ENCODE measurements around the gene CELSR3. TPM values are rescaled to one million over a fixed set of nuclear protein-coding genes. Genes with fewer than 3 reads are reported as not detected.

Gene CELSR3
- total and polyA plus RNA-seq, 2 of the 4 experiments (the other 2 are of a cell fraction) = 0.18 to 0.63 TPM

- Histone ChIP-seq H3K27me3 (ENCODE audit: control insufficient read depth, insufficient read depth, low read length) (no peaks in the 10 kb centered on the region), H3K27ac (ENCODE audit: insufficient read depth, low read length) (no peak overlapping the region), H2AK9ac (replicated peaks; ENCODE audit: low read depth, low read length, poor library complexity) (peak overlapping the region; percentile 48), H2BK20ac (ENCODE audit: low read depth, low read length) (no peak overlapping the region), H3K36me3 (ENCODE audit: control insufficient read depth, insufficient read depth, low read length) (peaks cover 55% of the 10 kb centered on the region), H4K5ac (ENCODE audit: low read depth, low read length) (no peak overlapping the region), H2BK15ac (ENCODE audit: low read depth, low read length) (no peak overlapping the region), H4K91ac (ENCODE audit: insufficient read depth, low read depth, low read length) (no peak overlapping the region), H3K9me1 (ENCODE audit: insufficient read depth, low read length) (peaks cover 54% of the 10 kb centered on the region), H3K56ac (ENCODE audit: extremely low read depth, insufficient read depth, low read length) (no peak overlapping the region), H4K20me1 (ENCODE audit: insufficient read depth, low read length) (peaks cover 19% of the 10 kb centered on the region), H4K8ac (ENCODE audit: low read depth in 2 of 2, low read length in 2 of 2) (no peak overlapping the region), H3K18ac (ENCODE audit: low read depth, low read length) (no peak overlapping the region), H3K9me3 (ENCODE audit: control insufficient read depth, insufficient read depth, low read length) (no peaks in the 10 kb centered on the region), H2AK5ac (ENCODE audit: low read depth, low read length) (no peak overlapping the region), H3K4ac (ENCODE audit: low read depth, low read length) (no peak overlapping the region), H3K9ac (ENCODE audit: low read depth, low read length) (no peak overlapping the region), H3K23ac (ENCODE audit: low read depth, low read length) (no peak overlapping the region), H3K4me2 (ENCODE audit: low read depth, low read length) (no peak overlapping the region), H3K4me3 (ENCODE audit: insufficient read depth, low read depth, low read length) (no peak overlapping the region), H2BK5ac (ENCODE audit: low read depth, low read length, poor library complexity, severe bottlenecking) (no peak overlapping the region), H2AFZ (replicated peaks; ENCODE audit: low read length, poor library complexity) (no peak overlapping the region), H2BK120ac (ENCODE audit: low read depth, low read length) (no peak overlapping the region), H3K79me1 (ENCODE audit: low read depth in 1 of 2, low read length in 2 of 2) (peaks cover 20 to 70% of the 10 kb centered on the region in 2 experiments; a peak in 3 of 4 replicates), H3K14ac (replicated peaks; ENCODE audit: low read depth, low read length) (no peak overlapping the region), H3K4me1 (ENCODE audit: control insufficient read depth, insufficient read depth, low read length) (peaks cover 34% of the 10 kb centered on the region)
- no peak for TF ChIP-seq RAD21 (IDR thresholded peaks at IDR 0.05; ENCODE audit: low read length)
- TF ChIP-seq BHLHE40 (IDR thresholded peaks at IDR 0.05; ENCODE audit: low read depth, low read length) = no peak
- TF ChIP-seq CTCF (conservative IDR thresholded peaks at IDR 0.05; ENCODE audit: low read depth, low read length) = no peak
- no peak for TF ChIP-seq RFX5 (IDR thresholded peaks at IDR 0.05; ENCODE audit: low read depth, low read length)
- TF ChIP-seq NFE2L2 (IDR thresholded peaks at IDR 0.05; ENCODE audit: low read depth, low read length) = no peak
- TF ChIP-seq ELK1 (IDR thresholded peaks at IDR 0.05; ENCODE audit: borderline replicate concordance, low read depth, low read length) = no peak
- TF ChIP-seq USF2 (IDR thresholded peaks at IDR 0.05; ENCODE audit: low read depth, low read length) = no peak
- TF ChIP-seq MXI1 (IDR thresholded peaks at IDR 0.05; ENCODE audit: borderline replicate concordance, low read depth, low read length) = no peak
- TF ChIP-seq SMC3 (IDR thresholded peaks at IDR 0.05; ENCODE audit: low read depth, low read length) = no peak
- TF ChIP-seq CHD1 (IDR thresholded peaks at IDR 0.05; ENCODE audit: low read depth, low read length) = no peak
- ATAC-seq (ENCODE audit: low read depth) (no peak), DNase-seq (no peak)
- no TSS peak for BruUV-seq (replicated peaks)
- in situ Hi-C loops (cut with MboI; ENCODE audit: low sequenced_read_pairs) = no loop called here
- CTCF ChIA-PET = no interaction called here
- 87% methylated on average over 10 of the region's 17 CpGs; no CpG with 5 or more reads in 1 of the 2 experiments for WGBS, 2 experiments (ENCODE audit: extremely low coverage in 2 of 2, insufficient read length in 1 of 2)
- intact Hi-C loops (cut with micrococcal nuclease) = no loop called here
- dilution Hi-C loops (cut with HindIII; ENCODE audit: low sequenced_read_pairs, unreplicated experiment) = no loop called here
- POLR2A ChIA-PET (ENCODE audit: unreplicated experiment) = no interaction called here
Observed at GRCh38 chr3:48680811-48681540, 18.3 kb upstream of the CELSR3 start.
